ENCODE measurements around the gene MAT2A. TPM values are rescaled to one million over a fixed set of nuclear protein-coding genes. Genes with fewer than 3 reads are reported as not detected.

The MAT2A gene
- total and polyA plus RNA-seq, 2 of the 8 experiments (the other 6 are each of a cell fraction or from before 2014, with no cell fraction given) = 255 to 307 TPM

- DNase-seq (ENCODE audit: low read depth in 1 of 2, low spot score in 2 of 2) (peak; percentile 53 to 80), FAIRE-seq (no peak)
- WGBS, 2 experiments (ENCODE audit: extremely low coverage in 1 of 2, insufficient coverage in 1 of 2, insufficient read length in 1 of 2, insufficient replicate concordance in 2 of 2, low coverage in 1 of 2, low lambda C conversion rate in 2 of 2, missing lambda C conversion rate in 1 of 2) = 10% methylated on average over 17 of the region's 19 CpGs; no CpG with 5 or more reads in 1 of the 2 experiments
- POLR2A ChIA-PET (ENCODE audit: partially characterized antibody) = interaction anchor here (0.6 to 4.1 kb wide), 17 partner anchors 10 to 491 kb away, joined by 3 to 28 read pairs (median 5); partner anchors contain the start of genes C2orf68, ELMOD3, GGCX and MAT2A
- H4K91ac ChIP-seq (replicated peaks; ENCODE audit: insufficient read length, low read length) = peak within 1 kb of the TSS; percentile 34
- peaks cover 0 to 13% (median under 1%) of the 10 kb centered on the region in 4 experiments; a peak in 1 of 7 replicates for H3K27me3 ChIP-seq (replicated peaks in 1 of 4; ENCODE audit: control insufficient read depth in 3 of 4, extremely low read depth in 1 of 4, insufficient read depth in 3 of 4, low read length in 3 of 4)
- CTCF ChIA-PET (ENCODE audit: partially characterized antibody) = interaction anchor here (0.6 to 1.9 kb wide), 4 partner anchors 14 to 185 kb away, joined by 3 to 7 read pairs (median 4); no protein-coding TSS in a partner anchor
- H3K9me3 ChIP-seq (ENCODE audit: insufficient read depth in 2 of 2, low read depth in 1 of 2, low read length in 1 of 2) = no peaks in the 10 kb centered on the region
- no peak within 1 kb of the TSS for H3K27ac ChIP-seq (ENCODE audit: low read depth, low read length)
- no peak within 1 kb of the TSS for H4K5ac ChIP-seq (ENCODE audit: insufficient read length, low read depth, low read length)
- H2BK12ac ChIP-seq (ENCODE audit: low read depth, low read length) = 0 out of 2 replicates have a peak within 1 kb of the TSS, but pooled peaks have one; percentile 33
- peak within 1 kb of the TSS; percentile 78 to 79 for H3K4me2 ChIP-seq (ENCODE audit: insufficient read depth in 1 of 2, low read depth in 2 of 2, low read length in 2 of 2)
- no peaks in the 10 kb centered on the region for H3K79me2 ChIP-seq (ENCODE audit: control insufficient read depth in 1 of 2, insufficient read depth in 2 of 2, low read length in 2 of 2)
- H4K20me1 ChIP-seq (replicated peaks in 1 of 2; ENCODE audit: control insufficient read depth in 1 of 2, insufficient read depth in 2 of 2, low read length in 2 of 2) = no peaks in the 10 kb centered on the region
- peak within 1 kb of the TSS; percentile 17 for H3K56ac ChIP-seq (replicated peaks; ENCODE audit: insufficient read length, low read depth, low read length)
- no peak within 1 kb of the TSS for H2AFZ ChIP-seq (ENCODE audit: low read length)
- no peaks in the 10 kb centered on the region for H3K36me3 ChIP-seq (ENCODE audit: control insufficient read depth in 2 of 4, insufficient read depth in 4 of 4, low read length in 3 of 4)
- TF ChIP-seq ASH2L (IDR thresholded peaks at IDR 0.05; ENCODE audit: low read length) = peak; percentile 60
- peak; percentile 57; the same call in 1 of the 2 replicates for TF ChIP-seq RBBP5 (IDR thresholded peaks at IDR 0.05; ENCODE audit: borderline replicate concordance, low read depth, low read length)
- no peak for TF ChIP-seq JUN (IDR thresholded peaks at IDR 0.05; ENCODE audit: low read depth, low read length)
- TF ChIP-seq EP300 (IDR thresholded peaks at IDR 0.05; ENCODE audit: borderline replicate concordance in 1 of 2, low read depth in 2 of 2, low read length in 2 of 2) = no peak
- TF ChIP-seq POLR2A (IDR thresholded peaks at IDR 0.05; ENCODE audit: control extremely low read depth in 1 of 2, low read depth in 2 of 2, low read length in 2 of 2) = 0 out of 3 replicates have a peak, but pooled peaks of 1 of the 2 experiments have one; percentile 19
- TF ChIP-seq TAF1 (IDR thresholded peaks at IDR 0.05; ENCODE audit: low read depth, low read length) = peak; percentile 27; the same call in 1 of the 2 replicates
- TF ChIP-seq SIN3A (conservative IDR thresholded peaks at IDR 0.05 in 1 of 2, IDR thresholded peaks at IDR 0.05 in 1 of 2; ENCODE audit: low read depth in 1 of 2, low read length in 2 of 2) = peak; percentile 31 to 55; a peak in 1 of 4 replicates
- peaks cover 2% of the 10 kb centered on the region; the same call in 1 of the 2 replicates for H3K23me2 ChIP-seq (ENCODE audit: low read depth, low read length)
- no peaks in the 10 kb centered on the region; the same call in 1 of the 2 replicates for H3K79me1 ChIP-seq (ENCODE audit: low read depth, low read length)
- H2BK15ac ChIP-seq (ENCODE audit: low read length) = 0 out of 2 replicates have a peak within 1 kb of the TSS, but pooled peaks have one; percentile 61
- H2BK20ac ChIP-seq (ENCODE audit: low read length) = no peak within 1 kb of the TSS
- H2BK120ac ChIP-seq (replicated peaks; ENCODE audit: low read depth, low read length) = no peak within 1 kb of the TSS
- no peak within 1 kb of the TSS for H2AK5ac ChIP-seq (ENCODE audit: low read depth, low read length)
- peak within 1 kb of the TSS; percentile 78; the same call in 1 of the 2 replicates for H2BK5ac ChIP-seq (ENCODE audit: low read depth, low read length)
- H3K23ac ChIP-seq (ENCODE audit: insufficient read length) = no peak within 1 kb of the TSS
- H3K4me1 ChIP-seq (replicated peaks in 1 of 4; ENCODE audit: control insufficient read depth in 3 of 4, insufficient read depth in 4 of 4, low read length in 3 of 4) = peaks cover 2 to 14% (median 7%) of the 10 kb centered on the region in 4 experiments
- H3K18ac ChIP-seq (ENCODE audit: extremely low read depth, low read length) = peak within 1 kb of the TSS; percentile 48; the same call in 1 of the 2 replicates
- H3K4me3 ChIP-seq (ENCODE audit: extremely low read depth in 1 of 4, insufficient read depth in 2 of 4, low read depth in 3 of 4, low read length in 4 of 4) = peak within 1 kb of the TSS; percentile 32 to 62 (median 41); a peak in 6 of 8 replicates
- H3K4ac ChIP-seq (replicated peaks; ENCODE audit: insufficient read length, low read depth, low read length) = no peak within 1 kb of the TSS
- no peak within 1 kb of the TSS for H3K14ac ChIP-seq (ENCODE audit: insufficient read length)
- H4K8ac ChIP-seq (ENCODE audit: extremely low read depth, insufficient read depth, low read length) = 0 out of 2 replicates have a peak within 1 kb of the TSS, but pooled peaks have one; percentile 68
- peak within 1 kb of the TSS in 1 of 4 experiments; percentile 34; a peak in 3 of 7 replicates for H3K9ac ChIP-seq (replicated peaks in 1 of 4; ENCODE audit: extremely low read depth in 1 of 4, low read depth in 3 of 4, low read length in 3 of 4)
Measured at GRCh38 chr2:85577386-85578242, 38.6 kb downstream of the MAT2A start, which contains the start of gene VAMP8. TSS of gene VAMP8 (plus strand) at chr2:85577586. CDS start at chr2:85577647, 61 bp downstream.

All from H1 (cell line).